MM.1S (cell line): ENCODE measurements around the gene PPP2R3C.

Source experiments
- DNase-seq: peaks from one replicate; pipeline ENCODE4 v3.0.0-alpha.2; 2015
- H2AFZ ChIP-seq: fragments of 300-600 bp; sonication (generic); 2 replicates; pipeline ENCODE4 v1.6.0; 2016; ENCODE audit warnings: antibody characterized with exemption, low read length
- H3F3A ChIP-seq: fragments of 300-600 bp; sonication (generic); 2 replicates; pipeline ENCODE4 v1.6.1; 2016; ENCODE audit warnings: mild to moderate bottlenecking, antibody characterized with exemption, low read length, moderate library complexity, mixed read lengths; ENCODE audit not compliant: insufficient read depth
- H3K27ac ChIP-seq: fragments of 300-600 bp; sonication (generic); 2 replicates; pipeline ENCODE4 v1.5.1; 2016; ENCODE audit warnings: mild to moderate bottlenecking, low read length
- H3K27me3 ChIP-seq: fragments of 300-600 bp; sonication (generic); replicated peaks from 2 replicates; pipeline ENCODE4 v1.6.0; 2016; ENCODE audit warnings: low read length; ENCODE audit not compliant: insufficient read depth
- H3K36me3 ChIP-seq: fragments of 300-600 bp; sonication (generic); replicated peaks from 2 replicates; pipeline ENCODE4 v1.6.1; 2016; ENCODE audit warnings: mild to moderate bottlenecking, low read length, mixed read lengths; ENCODE audit not compliant: insufficient read depth
- H3K4me1 ChIP-seq: fragments of 300-600 bp; sonication (generic); 2 replicates; pipeline ENCODE4 v1.6.1; 2016; ENCODE audit warnings: low read length, mixed read lengths
- H3K4me2 ChIP-seq: fragments of 300-600 bp; sonication (generic); 2 replicates; pipeline ENCODE4 v1.6.0; 2016; ENCODE audit warnings: low read depth, low read length
- H3K4me3 ChIP-seq: fragments of 300-600 bp; sonication (generic); 2 replicates; pipeline ENCODE4 v1.5.1; 2016; ENCODE audit warnings: low read length, mixed read lengths
- H3K79me2 ChIP-seq: fragments of 300-600 bp; sonication (generic); 2 replicates; pipeline ENCODE4 v1.6.1; 2016; ENCODE audit warnings: mixed run types, low read length, mixed read lengths
- H3K9ac ChIP-seq: fragments of 300-600 bp; sonication (generic); 2 replicates; pipeline ENCODE4 v1.6.1; 2016; ENCODE audit warnings: low read length, mixed read lengths
- H3K9me2 ChIP-seq: fragments of 300-600 bp; sonication (generic); replicated peaks from 2 replicates; pipeline ENCODE4 v1.6.1; 2016; ENCODE audit warnings: mild to moderate bottlenecking, low read length, mixed read lengths; ENCODE audit not compliant: insufficient read depth
- H3K9me3 ChIP-seq: fragments of 300-600 bp; sonication (generic); replicated peaks from 2 replicates; pipeline ENCODE4 v1.6.1; 2016; ENCODE audit warnings: mild to moderate bottlenecking, low read length, mixed read lengths; ENCODE audit not compliant: insufficient read depth
- H4K20me1 ChIP-seq: fragments of 300-600 bp; sonication (generic); 2 replicates; pipeline ENCODE4 v1.6.1; 2016; ENCODE audit warnings: mild to moderate bottlenecking, low read length, moderate library complexity, mixed read lengths; ENCODE audit not compliant: insufficient read depth
- CTCF ChIP-seq: fragments of 300-600 bp; sonication (generic); IDR thresholded peaks from 2 replicates; pipeline ENCODE4 v1.5.1; 2016; ENCODE audit warnings: antibody characterized with exemption, low read length, mixed read lengths
- EZH2 ChIP-seq: fragments of 300-600 bp; sonication (generic); optimal IDR thresholded peaks from 2 replicates; pipeline ENCODE3; 2017; ENCODE audit warnings: low read depth, mild to moderate bottlenecking, antibody characterized with exemption, low read length, mixed read lengths
- EZH2phosphoT487 ChIP-seq: fragments of 300-600 bp; sonication (generic); IDR thresholded peaks from 2 replicates; pipeline ENCODE4 v1.6.1; 2018; ENCODE audit warnings: antibody characterized with exemption, low read length

The PPP2R3C gene

DNA sequence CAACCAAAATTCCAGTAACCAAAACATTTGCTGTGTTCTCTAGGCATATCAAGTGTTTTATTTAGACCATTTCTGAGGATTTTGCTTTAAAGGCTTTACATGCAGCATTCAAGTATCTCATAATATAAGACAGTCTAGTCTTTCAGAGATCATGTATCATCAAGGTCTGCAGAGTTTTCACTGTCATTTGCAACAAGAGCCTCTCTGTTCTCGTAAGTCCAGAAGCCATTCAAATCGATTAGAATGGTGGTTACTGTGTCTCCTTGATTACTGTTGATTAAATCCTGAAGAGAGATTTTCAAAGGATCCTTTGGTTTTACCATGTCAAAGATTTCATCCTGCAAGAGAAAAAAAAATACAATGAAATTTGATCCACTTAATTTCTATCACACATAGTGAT lies 36.3 kb downstream of the PPP2R3C start:
- DNase-seq: no peak
- no peaks in the 10 kb centered on the region for H3K9me3 ChIP-seq
- H3K9me2 ChIP-seq: no peaks in the 10 kb centered on the region
- no peaks in the 10 kb centered on the region for H3F3A ChIP-seq
- TF ChIP-seq CTCF: no peak
- no peak for TF ChIP-seq EZH2
- no peak for TF ChIP-seq EZH2phosphoT487
- no peaks in the 10 kb centered on the region for H3K4me1 ChIP-seq
- H3K4me2 ChIP-seq: no peak overlapping the region
- H3K4me3 ChIP-seq: no peak overlapping the region
- no peak overlapping the region for H3K9ac ChIP-seq
- no peaks in the 10 kb centered on the region for H4K20me1 ChIP-seq
- no peaks in the 10 kb centered on the region for H3K79me2 ChIP-seq
- no peak overlapping the region for H2AFZ ChIP-seq
- H3K36me3 ChIP-seq: no peaks in the 10 kb centered on the region
- H3K27me3 ChIP-seq: no peaks in the 10 kb centered on the region
- no peak overlapping the region for H3K27ac ChIP-seq

DNA sequence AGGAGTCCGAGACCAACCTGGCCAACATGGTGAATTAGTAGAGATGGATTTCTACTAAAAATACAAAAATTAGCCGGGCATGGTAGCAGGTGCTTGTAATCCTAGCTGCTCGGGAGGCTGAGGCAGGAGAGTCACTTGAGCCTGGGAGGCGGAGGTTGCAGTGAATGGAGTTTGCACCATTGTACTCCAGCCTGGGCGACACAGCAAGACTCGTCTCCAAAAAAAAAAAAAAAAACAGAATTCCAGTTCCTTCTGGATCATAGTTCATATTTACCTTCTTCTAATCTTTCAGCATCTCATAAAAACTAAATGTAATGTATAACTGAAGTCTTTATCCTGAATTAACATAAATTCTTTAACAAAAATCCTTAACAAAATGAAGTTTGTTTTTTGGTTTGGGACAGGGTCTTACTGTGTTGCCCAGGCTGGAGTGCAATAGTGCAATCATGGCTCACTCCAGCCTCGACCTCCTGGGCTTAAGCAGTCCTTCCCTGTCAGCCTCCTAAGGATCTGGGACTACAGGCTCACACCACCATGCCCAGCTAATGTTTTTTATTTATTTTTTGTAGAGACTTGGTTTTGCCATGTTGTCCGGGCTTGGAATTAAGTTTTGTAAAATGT lies 38.1 kb downstream of the PPP2R3C start:
- Histone ChIP-seq H3K9me3 (no peaks in the 10 kb centered on the region), H3K79me2 (no peaks in the 10 kb centered on the region), H3F3A (no peaks in the 10 kb centered on the region), H3K4me1 (no peaks in the 10 kb centered on the region), H3K4me3 (no peak overlapping the region), H2AFZ (no peak overlapping the region), H3K9me2 (no peaks in the 10 kb centered on the region), H3K27ac (no peak overlapping the region), H4K20me1 (no peaks in the 10 kb centered on the region), H3K27me3 (no peaks in the 10 kb centered on the region), H3K36me3 (no peaks in the 10 kb centered on the region), H3K4me2 (no peak overlapping the region), H3K9ac (no peak overlapping the region)
- no peak for TF ChIP-seq CTCF
- TF ChIP-seq EZH2phosphoT487: no peak
- TF ChIP-seq EZH2: no peak
- DNase-seq: no peak

DNA sequence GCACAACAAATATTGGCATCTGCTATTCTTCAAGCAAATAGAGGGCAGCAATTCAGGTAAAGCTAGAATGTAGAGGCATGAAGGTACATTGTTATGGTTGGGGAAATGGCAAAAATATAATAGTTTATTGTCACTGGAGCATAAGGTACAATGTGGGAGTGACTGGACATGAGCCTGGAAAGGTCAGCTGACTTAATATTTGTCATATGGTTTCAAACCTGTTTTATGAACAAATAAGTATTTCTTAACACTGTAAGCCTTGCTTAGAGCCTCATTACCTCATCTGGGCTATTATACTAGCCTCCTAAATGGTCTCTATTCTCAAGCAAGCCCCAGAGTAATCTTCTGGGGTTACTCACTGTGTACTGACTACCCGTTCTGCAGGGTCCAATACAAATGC lies 42.0 kb downstream of the PPP2R3C start:
- H3K27ac ChIP-seq: no peak overlapping the region
- H3K9ac ChIP-seq: no peak overlapping the region
- no peaks in the 10 kb centered on the region for H3K36me3 ChIP-seq
- no peaks in the 10 kb centered on the region for H3K9me3 ChIP-seq
- TF ChIP-seq CTCF: no peak
- TF ChIP-seq EZH2: no peak
- TF ChIP-seq EZH2phosphoT487: no peak
- H3K4me1 ChIP-seq: no peaks in the 10 kb centered on the region
- H3K79me2 ChIP-seq: no peaks in the 10 kb centered on the region
- H3F3A ChIP-seq: no peaks in the 10 kb centered on the region
- H3K9me2 ChIP-seq: no peaks in the 10 kb centered on the region
- no peaks in the 10 kb centered on the region for H3K27me3 ChIP-seq
- no peak for DNase-seq
- H3K4me2 ChIP-seq: no peak overlapping the region
- H2AFZ ChIP-seq: no peak overlapping the region
- H4K20me1 ChIP-seq: no peaks in the 10 kb centered on the region
- no peak overlapping the region for H3K4me3 ChIP-seq
